HepG2 (cell line): ENCODE results near the gene SNRNP200. TPM values are rescaled to one million over a fixed set of nuclear protein-coding genes. Genes with fewer than 3 reads are reported as not detected.
A peak's percentile ranks its signal among the peaks of the same experiment; 100 is the strongest.

Experiments
- EZH2 ChIP-seq: conservative IDR thresholded peaks from 2 replicates; pipeline ENCODE4 v1.6.1; 2012; ENCODE audit warnings: mild to moderate bottlenecking, low read depth, low read length, moderate library complexity
- FOXK2 ChIP-seq: fragments of 450-650 bp; IDR thresholded peaks from 2 replicates; pipeline ENCODE4 v1.6.1; 2016
- HHEX ChIP-seq: IDR thresholded peaks from 2 replicates; pipeline ENCODE4 v1.6.1; 2016; ENCODE audit warnings: control low read depth
- ISL2 ChIP-seq: sonication (generic); formaldehyde crosslinking; IDR thresholded peaks from 2 replicates; pipeline ENCODE4 v1.5.0; 2020; ENCODE audit warnings: missing genetic modification reagents
- KLF9 ChIP-seq: IDR thresholded peaks from 2 replicates; pipeline ENCODE4 v1.6.1; 2016; ENCODE audit warnings: low read depth
- NR2F1 ChIP-seq, 2 experiments: fragments of 450-650 bp in 1 of 2; formaldehyde crosslinking in 1 of 2; IDR thresholded peaks; 2 replicates each; pipeline versions ENCODE4 v1.5.0 to v1.6.1; 2016 to 2020; ENCODE audit warnings: mild to moderate bottlenecking in 1 of 2, missing compliant biosample characterization in 1 of 2, missing genetic modification reagents in 1 of 2, moderate library complexity in 1 of 2
- PHF5A ChIP-seq: IDR thresholded peaks from one replicate; pipeline ENCODE4 v1.6.1; 2018; ENCODE audit warnings: low read depth, missing genetic modification reagents; ENCODE audit not compliant: unreplicated experiment
- YEATS2 ChIP-seq: sonication (generic); formaldehyde crosslinking; IDR thresholded peaks from 2 replicates; pipeline ENCODE4 v1.4.0; 2020; ENCODE audit warnings: missing genetic modification reagents, borderline replicate concordance
- ZNF292 ChIP-seq: sonication (generic); formaldehyde crosslinking; IDR thresholded peaks from 2 replicates; pipeline ENCODE4 v1.8.1; 2022; ENCODE audit warnings: mild to moderate bottlenecking, low read depth, missing genetic modification reagents, borderline replicate concordance
- ZNF296 ChIP-seq: sonication (generic); formaldehyde crosslinking; conservative IDR thresholded peaks from 2 replicates; pipeline ENCODE4 v1.5.0; 2020; ENCODE audit warnings: mild to moderate bottlenecking, missing genetic modification reagents
- ZNF577 ChIP-seq: sonication (generic); formaldehyde crosslinking; IDR thresholded peaks from 2 replicates; pipeline ENCODE4 v1.4.0; 2020; ENCODE audit warnings: mild to moderate bottlenecking, low read depth, missing genetic modification reagents, borderline replicate concordance
- ZNF670 ChIP-seq: sonication (generic); formaldehyde crosslinking; IDR thresholded peaks from 2 replicates; pipeline ENCODE4 v1.8.0; 2022; ENCODE audit warnings: mild to moderate bottlenecking, missing genetic modification reagents, borderline replicate concordance
- ZSCAN20 ChIP-seq: sonication (generic); formaldehyde crosslinking; IDR thresholded peaks from 2 replicates; pipeline ENCODE4 v1.4.0; 2020; ENCODE audit warnings: missing genetic modification reagents, mild to moderate bottlenecking, borderline replicate concordance
- polyA plus RNA-seq, 8 experiments: library from polyadenylated mRNA; depleted of rRNA in 3 of 8; stranded (reverse) in 7 of 8; unstranded in 1 of 8; fragments of >200 nt; fragmentation: Illumina TruSeq in 4 of 8; extraction: Trizol in 4 of 8; gene quantifications; 2 replicates each; pipeline versions ENCODE4 v1.2.1 to v1.2.3, GENCODE V29; 2011 to 2016; ENCODE audit warnings: low read depth in 4 of 8, missing spikeins in 1 of 8, mixed read lengths in 1 of 8; ENCODE audit not compliant: insufficient read depth in 1 of 8
- total RNA-seq, 5 experiments: library from RNA; depleted of rRNA; stranded (reverse); fragments of >200 nt; fragmentation: Illumina TruSeq; extraction: Trizol; gene quantifications; 2 replicates each; pipeline ENCODE4 v1.2.3, GENCODE V29; 2016; ENCODE audit warnings: low read depth in 1 of 5
- TF ChIP-seq, protein P1 (sequence below): sonication (generic); formaldehyde crosslinking; IDR thresholded peaks from 2 replicates; pipeline ENCODE4 v1.9.0; 2021; ENCODE audit warnings: missing genetic modification reagents, borderline replicate concordance
- TF ChIP-seq, protein P2 (sequence below): sonication (generic); formaldehyde crosslinking; IDR thresholded peaks from 2 replicates; pipeline ENCODE4 v1.4.0; 2020; ENCODE audit warnings: mild to moderate bottlenecking, missing genetic modification reagents
- TF ChIP-seq, protein P3 (sequence below), 2 experiments: IDR thresholded peaks; 2 replicates each; pipeline ENCODE4 v1.6.1; 2011 to 2012; ENCODE audit warnings: low read length in 2 of 2, borderline replicate concordance in 1 of 2, low read depth in 1 of 2, mild to moderate bottlenecking in 1 of 2, moderate library complexity in 1 of 2
- TF ChIP-seq, protein P4 (sequence below): sonication (generic); formaldehyde crosslinking; IDR thresholded peaks from 2 replicates; pipeline ENCODE4 v1.4.0; 2020; ENCODE audit warnings: missing genetic modification reagents
- TF ChIP-seq, protein P5 (sequence below): sonication (generic); formaldehyde crosslinking; IDR thresholded peaks from 2 replicates; pipeline ENCODE4 v1.5.0; 2020; ENCODE audit warnings: mild to moderate bottlenecking, missing genetic modification reagents, borderline replicate concordance
- TF ChIP-seq, protein P6 (sequence below): sonication (generic); formaldehyde crosslinking; IDR thresholded peaks from 2 replicates; pipeline ENCODE4 v1.8.0; 2022; ENCODE audit warnings: mild to moderate bottlenecking, missing genetic modification reagents, moderate library complexity

The SNRNP200 gene
- total and polyA plus RNA-seq, 2 of the 13 experiments (the other 11 are each of a cell fraction or from before 2014, with no cell fraction given) = 99.0 to 232 TPM

DNA sequence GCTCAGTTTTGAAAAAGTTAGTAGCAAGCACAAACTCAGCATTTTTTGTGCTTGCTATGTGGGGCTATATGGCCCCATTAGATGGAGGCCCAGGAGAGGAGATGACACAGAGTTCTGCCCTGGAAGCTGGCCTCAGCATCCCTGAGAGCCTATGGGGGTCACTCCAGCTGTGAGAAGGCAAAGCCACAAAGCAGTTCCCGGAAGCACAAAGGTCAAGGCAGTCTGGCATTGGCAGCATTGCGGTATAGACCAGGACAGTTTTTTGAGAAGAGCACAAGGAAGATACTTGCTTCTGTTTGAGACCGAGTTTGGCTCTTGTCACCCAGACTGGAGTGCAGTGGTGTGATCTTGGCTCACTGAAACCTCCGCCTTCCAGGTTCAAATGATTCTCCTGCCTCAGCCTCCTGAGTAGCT lies 12.2 kb upstream of the SNRNP200 start (continued):
- TF ChIP-seq ZNF670 (CRISPR knock-in tag) = no peak
- TF ChIP-seq, protein P1, sequence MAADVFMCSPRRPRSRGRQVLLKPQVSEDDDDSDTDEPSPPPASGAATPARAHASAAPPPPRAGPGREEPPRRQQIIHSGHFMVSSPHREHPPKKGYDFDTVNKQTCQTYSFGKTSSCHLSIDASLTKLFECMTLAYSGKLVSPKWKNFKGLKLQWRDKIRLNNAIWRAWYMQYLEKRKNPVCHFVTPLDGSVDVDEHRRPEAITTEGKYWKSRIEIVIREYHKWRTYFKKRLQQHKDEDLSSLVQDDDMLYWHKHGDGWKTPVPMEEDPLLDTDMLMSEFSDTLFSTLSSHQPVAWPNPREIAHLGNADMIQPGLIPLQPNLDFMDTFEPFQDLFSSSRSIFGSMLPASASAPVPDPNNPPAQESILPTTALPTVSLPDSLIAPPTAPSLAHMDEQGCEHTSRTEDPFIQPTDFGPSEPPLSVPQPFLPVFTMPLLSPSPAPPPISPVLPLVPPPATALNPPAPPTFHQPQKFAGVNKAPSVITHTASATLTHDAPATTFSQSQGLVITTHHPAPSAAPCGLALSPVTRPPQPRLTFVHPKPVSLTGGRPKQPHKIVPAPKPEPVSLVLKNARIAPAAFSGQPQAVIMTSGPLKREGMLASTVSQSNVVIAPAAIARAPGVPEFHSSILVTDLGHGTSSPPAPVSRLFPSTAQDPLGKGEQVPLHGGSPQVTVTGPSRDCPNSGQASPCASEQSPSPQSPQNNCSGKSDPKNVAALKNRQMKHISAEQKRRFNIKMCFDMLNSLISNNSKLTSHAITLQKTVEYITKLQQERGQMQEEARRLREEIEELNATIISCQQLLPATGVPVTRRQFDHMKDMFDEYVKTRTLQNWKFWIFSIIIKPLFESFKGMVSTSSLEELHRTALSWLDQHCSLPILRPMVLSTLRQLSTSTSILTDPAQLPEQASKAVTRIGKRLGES (CRISPR knock-in tag) = no peak
- TF ChIP-seq, protein P2, sequence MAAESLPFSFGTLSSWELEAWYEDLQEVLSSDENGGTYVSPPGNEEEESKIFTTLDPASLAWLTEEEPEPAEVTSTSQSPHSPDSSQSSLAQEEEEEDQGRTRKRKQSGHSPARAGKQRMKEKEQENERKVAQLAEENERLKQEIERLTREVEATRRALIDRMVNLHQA (CRISPR knock-in tag) = no peak
- TF ChIP-seq, protein P3, sequence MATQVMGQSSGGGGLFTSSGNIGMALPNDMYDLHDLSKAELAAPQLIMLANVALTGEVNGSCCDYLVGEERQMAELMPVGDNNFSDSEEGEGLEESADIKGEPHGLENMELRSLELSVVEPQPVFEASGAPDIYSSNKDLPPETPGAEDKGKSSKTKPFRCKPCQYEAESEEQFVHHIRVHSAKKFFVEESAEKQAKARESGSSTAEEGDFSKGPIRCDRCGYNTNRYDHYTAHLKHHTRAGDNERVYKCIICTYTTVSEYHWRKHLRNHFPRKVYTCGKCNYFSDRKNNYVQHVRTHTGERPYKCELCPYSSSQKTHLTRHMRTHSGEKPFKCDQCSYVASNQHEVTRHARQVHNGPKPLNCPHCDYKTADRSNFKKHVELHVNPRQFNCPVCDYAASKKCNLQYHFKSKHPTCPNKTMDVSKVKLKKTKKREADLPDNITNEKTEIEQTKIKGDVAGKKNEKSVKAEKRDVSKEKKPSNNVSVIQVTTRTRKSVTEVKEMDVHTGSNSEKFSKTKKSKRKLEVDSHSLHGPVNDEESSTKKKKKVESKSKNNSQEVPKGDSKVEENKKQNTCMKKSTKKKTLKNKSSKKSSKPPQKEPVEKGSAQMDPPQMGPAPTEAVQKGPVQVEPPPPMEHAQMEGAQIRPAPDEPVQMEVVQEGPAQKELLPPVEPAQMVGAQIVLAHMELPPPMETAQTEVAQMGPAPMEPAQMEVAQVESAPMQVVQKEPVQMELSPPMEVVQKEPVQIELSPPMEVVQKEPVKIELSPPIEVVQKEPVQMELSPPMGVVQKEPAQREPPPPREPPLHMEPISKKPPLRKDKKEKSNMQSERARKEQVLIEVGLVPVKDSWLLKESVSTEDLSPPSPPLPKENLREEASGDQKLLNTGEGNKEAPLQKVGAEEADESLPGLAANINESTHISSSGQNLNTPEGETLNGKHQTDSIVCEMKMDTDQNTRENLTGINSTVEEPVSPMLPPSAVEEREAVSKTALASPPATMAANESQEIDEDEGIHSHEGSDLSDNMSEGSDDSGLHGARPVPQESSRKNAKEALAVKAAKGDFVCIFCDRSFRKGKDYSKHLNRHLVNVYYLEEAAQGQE (IDR thresholded peaks at IDR 0.05; ENCODE audit: borderline replicate concordance in 1 of 2, low read depth in 1 of 2, low read length in 2 of 2) = no peak
- TF ChIP-seq, protein P4, sequence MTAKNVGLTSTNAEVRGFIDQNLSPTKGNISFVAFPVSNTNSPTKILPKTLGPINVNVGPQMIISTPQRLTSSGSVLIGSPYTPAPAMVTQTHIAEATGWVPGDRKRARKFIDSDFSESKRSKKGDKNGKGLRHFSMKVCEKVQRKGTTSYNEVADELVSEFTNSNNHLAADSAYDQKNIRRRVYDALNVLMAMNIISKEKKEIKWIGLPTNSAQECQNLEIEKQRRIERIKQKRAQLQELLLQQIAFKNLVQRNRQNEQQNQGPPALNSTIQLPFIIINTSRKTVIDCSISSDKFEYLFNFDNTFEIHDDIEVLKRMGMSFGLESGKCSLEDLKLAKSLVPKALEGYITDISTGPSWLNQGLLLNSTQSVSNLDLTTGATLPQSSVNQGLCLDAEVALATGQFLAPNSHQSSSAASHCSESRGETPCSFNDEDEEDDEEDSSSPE (CRISPR knock-in tag) = no peak
- TF ChIP-seq EZH2 = no peak
- TF ChIP-seq ZSCAN20 (CRISPR knock-in tag) = 0 out of 2 replicates have a peak, but pooled peaks have one; percentile 26
- TF ChIP-seq YEATS2 (CRISPR knock-in tag) = peak; percentile 49; the same call in 1 of the 2 replicates
- TF ChIP-seq FOXK2 = no peak
- no peak for TF ChIP-seq ZNF296 (CRISPR knock-in tag)
- TF ChIP-seq, protein P5, sequence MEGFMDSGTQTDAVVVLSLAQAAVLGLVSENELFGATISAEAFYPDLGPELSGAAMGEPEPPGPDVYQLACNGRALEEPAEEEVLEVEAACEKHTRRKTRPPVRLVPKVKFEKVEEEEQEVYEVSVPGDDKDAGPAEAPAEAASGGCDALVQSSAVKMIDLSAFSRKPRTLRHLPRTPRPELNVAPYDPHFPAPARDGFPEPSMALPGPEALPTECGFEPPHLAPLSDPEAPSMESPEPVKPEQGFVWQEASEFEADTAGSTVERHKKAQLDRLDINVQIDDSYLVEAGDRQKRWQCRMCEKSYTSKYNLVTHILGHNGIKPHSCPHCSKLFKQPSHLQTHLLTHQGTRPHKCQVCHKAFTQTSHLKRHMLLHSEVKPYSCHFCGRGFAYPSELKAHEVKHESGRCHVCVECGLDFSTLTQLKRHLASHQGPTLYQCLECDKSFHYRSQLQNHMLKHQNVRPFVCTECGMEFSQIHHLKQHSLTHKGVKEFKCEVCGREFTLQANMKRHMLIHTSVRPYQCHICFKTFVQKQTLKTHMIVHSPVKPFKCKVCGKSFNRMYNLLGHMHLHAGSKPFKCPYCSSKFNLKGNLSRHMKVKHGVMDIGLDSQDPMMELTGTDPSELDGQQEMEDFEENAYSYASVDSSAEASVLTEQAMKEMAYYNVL = peak; percentile 62; the same call in 1 of the 2 replicates
- TF ChIP-seq PHF5A = no peak
- no peak for TF ChIP-seq ZNF577
- no peak for TF ChIP-seq HHEX (CRISPR knock-in tag)
- no peak for TF ChIP-seq ISL2 (CRISPR knock-in tag)
- TF ChIP-seq, protein P6, sequence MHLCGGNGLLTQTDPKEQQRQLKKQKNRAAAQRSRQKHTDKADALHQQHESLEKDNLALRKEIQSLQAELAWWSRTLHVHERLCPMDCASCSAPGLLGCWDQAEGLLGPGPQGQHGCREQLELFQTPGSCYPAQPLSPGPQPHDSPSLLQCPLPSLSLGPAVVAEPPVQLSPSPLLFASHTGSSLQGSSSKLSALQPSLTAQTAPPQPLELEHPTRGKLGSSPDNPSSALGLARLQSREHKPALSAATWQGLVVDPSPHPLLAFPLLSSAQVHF = no peak
- TF ChIP-seq ZNF292 (CRISPR knock-in tag) = no peak; the same call in 1 of the 2 replicates
- TF ChIP-seq NR2F1 (CRISPR knock-in tag; IDR thresholded peaks at IDR 0.05) = peak; percentile 62 to 65; a peak in 3 of 4 replicates
- TF ChIP-seq KLF9 (CRISPR knock-in tag) = no peak
